Stimulated activated CD4-positive, alpha-beta T cell treated with anti-CD3 and anti-CD28 coated beads, Interleukin-15, amount 100 ng/mL, for 48 hours (primary cell): ENCODE measurements around the gene CSF3R.
"Not testable (repeated sequence)": the region's sequence is repeated elsewhere in the genome, so short reads cannot be mapped to it uniquely, and the experiment has no call there.

Experiments
- DNase-seq, 2 donors: peaks; one replicate each; pipeline ENCODE4 v3.0.0-alpha.2; 2020; ENCODE audit warnings: low read depth in 2 of 2

CSF3R gene

DNA sequence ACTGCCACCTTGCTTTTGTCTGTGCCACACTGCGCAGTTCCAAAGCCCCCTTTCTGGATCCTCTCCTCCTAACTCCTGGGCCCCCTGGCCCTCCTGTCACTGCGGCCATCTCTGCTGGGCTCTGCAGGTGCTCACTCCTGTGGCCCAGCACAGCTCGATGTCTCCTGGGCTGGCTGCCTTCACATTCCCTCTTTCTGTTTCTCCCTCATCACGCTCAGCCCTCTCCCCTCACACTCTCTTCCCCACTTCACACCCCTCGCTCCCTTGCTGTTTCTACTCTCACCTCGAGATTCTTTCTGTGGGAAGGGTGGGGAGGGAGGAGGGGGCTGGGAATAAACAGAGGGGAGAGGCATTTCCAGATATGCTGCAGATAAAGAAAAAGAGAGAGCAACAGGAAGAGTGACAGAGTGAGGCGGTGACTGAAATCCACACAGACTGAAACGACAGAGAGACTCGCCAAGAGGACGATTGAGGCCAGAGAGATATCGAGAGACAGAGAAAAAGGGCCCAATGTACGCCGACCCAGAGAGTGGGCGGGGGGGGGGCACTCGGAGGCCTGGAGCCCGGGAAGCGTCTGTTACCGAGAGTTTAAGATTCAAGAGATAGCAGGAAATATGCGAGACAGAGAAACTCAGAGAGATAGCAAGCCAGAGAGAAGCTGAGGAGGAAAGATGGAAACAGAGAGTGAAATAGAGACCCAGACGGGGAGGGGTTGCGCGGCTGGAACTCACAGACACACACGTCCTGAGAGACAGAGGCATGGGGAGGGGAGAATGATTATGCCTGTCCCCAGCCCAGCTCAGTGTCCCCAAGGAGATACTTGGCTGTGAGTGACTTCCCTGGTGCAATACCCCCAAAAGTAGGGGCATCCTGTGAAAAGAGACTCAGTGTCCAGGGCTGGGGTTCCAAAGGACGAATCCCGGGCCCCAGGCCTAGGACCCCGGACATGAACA, 666 bp downstream of the CSF3R start:
- DNase-seq: no peak

DNA sequence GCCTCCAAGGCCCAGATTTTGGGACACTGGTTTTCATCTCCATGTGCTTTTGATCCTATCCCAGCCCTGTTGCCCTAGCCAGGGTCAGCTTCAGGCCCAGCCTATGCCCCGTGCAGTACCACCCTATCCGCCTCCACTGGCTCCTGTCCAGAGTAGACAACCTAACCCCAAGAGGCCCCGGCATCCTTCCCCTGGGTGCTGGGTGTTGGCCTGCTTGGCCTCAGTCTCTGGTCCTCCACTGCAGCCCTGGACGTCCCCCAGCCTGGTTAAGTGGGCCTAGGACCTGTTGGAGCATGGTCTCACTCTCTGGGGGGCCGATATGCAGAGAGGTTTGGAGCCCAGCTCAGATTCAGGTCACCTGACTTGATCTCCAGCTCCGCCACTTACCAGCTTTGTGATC, 1.6 kb downstream of the CSF3R start:
- no peak for DNase-seq

DNA sequence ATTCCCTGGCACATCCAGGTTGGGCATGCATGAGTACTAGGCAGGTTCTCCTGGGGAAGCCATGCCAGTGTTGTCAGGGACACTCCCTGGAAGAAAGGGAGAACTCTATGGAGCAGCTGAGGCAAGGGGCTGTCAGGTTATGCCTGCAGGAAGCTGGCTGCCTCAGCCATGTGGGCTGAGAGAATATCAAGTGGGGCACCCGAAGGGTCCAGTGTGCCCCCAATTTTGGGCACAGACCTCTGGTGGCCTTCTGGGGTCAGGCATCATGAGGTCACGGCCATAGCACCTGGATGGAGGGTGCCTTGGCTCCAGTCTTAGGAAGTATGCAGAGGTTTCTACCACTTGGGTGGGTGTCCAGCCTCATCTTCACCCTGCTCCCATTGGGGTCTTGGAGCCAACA, 2.6 kb downstream of the CSF3R start:
- DNase-seq: no peak

DNA sequence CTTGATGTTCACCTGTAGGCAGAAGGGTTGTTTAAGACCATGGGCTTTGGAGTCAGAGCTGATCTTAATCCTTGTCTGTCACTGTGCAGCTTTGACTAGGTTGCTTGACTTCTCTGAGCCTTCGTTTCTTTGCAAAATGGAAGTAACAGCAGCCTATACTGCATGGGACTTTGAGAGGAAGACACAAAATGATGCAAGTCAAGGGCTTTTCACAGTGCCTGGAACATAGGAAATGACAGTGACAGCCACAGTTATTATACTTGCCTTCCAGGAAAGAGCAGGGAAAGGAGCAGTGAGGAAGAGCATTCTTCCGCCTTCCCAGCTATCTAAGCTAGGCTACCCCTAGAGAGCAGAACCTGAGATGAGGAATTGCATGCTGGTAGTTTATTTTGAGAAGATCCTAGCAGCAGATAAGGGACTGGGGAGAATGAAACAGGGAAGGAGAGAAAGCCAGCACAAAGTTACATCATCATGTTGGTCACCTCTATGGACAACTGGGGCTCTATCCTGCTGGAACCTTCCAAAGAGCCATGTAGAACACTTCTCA, 3.1 kb downstream of the CSF3R start:
- DNase-seq: no peak

DNA sequence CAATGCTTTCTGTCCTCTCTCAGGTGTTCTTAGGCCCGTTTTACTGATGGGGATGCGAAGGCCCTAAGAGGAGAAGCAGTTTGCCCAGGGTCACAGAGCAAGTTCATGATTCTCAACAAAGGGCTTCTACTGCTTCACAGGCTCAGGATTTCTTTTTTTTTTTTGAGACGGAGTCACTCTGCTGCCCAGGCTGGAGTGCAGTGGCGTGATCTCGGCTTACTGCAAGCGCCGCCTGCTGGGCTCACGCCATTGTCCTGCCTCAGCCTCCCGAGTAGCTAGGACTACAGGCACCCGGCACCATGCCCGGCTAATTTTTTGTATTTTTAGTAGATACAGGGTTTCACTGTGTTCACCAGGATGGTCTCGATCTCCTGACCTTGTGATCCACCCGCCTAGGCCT, 5.1 kb downstream of the CSF3R start:
- not testable (repeated sequence) for DNase-seq

DNA sequence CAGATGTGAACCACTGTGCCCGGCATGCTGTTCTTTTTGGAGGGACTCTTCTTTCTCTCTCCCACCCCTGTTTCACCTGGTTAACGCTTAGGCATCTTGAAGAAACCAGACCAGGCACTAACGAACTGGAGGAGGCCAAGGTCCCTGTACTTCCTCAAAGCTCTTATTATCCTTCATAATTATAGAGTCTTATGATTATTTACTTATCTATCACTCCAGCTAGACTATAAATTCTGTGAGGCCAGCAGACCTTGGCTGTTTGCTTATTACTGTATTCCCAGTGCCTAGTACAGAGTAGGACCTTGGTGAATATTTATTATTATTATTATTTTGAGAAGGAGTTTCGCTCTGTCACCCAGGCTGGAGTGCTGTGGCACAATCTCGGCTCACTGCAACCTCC, 5.8 kb downstream of the CSF3R start:
- DNase-seq: no peak

DNA sequence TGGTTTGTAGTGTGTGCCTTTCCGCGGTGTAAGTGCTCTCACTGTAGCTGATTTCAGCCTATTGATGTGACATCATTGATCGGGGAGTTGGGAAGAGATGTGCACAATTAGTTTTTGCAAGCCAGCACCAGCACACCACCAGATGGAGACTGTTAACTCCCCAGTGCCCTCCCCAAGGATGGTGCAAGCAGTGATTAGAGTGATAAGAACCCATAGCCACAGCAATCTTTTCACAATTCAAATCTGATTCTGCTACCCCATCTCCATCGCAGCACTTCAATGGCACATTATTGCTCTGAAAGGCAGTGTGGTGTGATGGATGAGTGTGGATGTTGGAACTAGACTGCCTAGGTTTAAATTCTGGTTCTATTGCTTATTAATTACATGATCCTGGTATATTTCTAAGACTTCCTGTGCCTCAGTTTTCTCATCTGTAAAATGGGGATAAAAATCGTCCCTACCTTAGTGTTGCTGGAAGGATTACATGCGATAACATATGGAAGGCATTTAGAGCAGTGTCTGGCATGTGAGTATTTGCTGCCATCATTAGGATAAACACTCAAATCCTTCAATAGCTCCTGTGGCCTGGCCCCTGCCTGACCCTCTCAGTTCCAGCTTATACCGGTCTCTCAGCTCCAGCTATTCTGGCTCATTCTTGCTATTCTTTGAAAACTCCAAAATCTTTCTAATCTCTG, 6.7 kb downstream of the CSF3R start:
- no peak for DNase-seq

DNA sequence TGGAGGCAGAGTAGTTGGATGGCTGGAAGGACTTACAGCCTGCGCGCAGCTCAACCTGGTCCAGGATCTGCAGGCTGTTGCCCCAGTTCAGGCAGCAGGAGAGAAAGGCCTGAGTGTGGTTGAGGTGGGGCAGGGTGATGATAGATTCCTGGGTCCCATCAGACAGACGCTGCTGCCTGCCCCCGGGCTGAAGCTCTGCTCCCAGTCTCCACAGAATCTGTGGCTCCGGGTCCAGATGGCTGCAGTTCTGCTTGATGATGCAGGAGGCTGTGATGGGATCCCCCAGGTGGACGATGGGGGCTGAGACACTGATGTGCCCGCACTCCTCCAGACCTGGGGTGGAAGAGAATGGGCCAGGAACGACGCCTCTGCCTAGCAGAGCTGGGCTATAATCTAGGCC, 7.4 kb downstream of the CSF3R start:
- DNase-seq: no peak

DNA sequence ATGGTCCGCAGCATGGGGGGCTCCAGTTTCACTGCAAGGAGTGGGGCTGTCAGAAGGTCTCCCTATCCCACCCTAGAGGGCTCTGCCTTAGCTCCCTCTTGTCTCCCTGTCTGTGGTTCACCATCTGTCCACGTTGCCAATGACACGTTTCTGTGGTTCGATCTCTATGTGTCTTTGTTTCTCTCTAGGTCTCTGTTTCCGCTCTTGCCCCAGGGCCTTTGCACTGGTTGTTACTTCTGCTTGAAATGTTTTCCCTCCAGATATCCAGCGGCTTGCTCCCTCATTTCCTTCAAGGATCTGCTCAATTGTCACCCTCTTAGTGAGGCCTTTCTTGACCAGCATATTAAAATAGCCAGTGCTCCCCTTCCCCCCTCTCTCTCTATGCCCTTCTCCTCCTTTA, 10.1 kb downstream of the CSF3R start:
- DNase-seq: no peak

DNA sequence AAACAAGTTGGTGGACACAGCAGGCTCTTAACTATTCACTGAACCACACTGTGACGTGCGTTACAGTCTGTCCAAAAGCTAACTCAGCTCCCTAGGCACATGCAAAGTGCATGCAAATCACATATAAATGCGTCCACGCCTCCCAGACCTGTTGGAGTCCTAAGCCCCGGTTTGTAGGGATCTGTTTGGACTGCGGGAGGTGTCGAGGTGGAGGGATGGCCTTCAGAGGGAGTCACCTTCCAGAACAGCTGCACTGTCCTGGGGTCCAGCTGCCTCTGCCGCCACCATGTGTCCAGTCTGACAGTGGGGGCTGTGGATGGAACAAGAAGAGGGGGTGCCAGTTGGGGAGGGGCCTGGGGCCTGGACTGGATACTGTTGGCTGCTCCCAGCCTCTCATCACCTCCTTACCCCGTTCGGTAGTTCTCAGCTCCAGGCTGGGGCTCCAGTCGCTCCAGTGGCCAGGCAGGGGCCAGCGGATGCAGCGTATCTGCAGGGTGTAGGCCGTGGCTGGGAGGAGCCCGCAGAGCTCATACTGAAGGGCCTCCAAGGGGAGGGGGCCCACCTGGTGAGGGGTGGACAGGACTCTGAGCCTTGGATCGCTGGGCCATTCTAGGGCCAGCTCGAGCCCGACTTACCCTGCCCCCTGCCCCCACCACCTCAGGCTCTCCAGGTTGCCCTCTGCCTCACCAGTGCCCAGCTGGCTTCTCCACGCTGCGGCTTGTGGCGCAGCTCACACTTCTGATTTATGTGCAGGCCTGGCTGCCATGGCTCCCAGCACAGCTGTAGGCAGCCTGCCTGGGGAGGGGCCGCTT, 10.7 kb downstream of the CSF3R start:
- no peak for DNase-seq

DNA sequence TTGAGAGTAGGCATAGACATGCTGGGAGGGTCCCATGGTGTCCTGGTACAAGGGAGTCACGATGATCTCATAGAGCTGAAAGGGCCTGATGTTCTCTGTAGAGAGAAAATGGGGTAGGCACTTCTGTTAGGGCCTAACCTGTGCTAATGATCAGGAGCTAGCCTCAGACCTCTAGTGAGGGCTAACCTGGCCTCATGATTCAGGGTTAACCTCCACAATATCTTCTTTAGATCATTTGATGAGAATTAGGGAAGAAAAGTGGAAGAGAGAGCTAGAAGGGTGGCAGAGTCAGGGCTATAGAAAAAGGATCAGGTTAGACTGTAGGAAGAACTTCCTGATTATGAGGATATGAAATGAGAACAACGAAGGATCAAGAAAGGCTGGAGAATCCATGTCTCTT, 13.6 kb downstream of the CSF3R start:
- no peak for DNase-seq

DNA sequence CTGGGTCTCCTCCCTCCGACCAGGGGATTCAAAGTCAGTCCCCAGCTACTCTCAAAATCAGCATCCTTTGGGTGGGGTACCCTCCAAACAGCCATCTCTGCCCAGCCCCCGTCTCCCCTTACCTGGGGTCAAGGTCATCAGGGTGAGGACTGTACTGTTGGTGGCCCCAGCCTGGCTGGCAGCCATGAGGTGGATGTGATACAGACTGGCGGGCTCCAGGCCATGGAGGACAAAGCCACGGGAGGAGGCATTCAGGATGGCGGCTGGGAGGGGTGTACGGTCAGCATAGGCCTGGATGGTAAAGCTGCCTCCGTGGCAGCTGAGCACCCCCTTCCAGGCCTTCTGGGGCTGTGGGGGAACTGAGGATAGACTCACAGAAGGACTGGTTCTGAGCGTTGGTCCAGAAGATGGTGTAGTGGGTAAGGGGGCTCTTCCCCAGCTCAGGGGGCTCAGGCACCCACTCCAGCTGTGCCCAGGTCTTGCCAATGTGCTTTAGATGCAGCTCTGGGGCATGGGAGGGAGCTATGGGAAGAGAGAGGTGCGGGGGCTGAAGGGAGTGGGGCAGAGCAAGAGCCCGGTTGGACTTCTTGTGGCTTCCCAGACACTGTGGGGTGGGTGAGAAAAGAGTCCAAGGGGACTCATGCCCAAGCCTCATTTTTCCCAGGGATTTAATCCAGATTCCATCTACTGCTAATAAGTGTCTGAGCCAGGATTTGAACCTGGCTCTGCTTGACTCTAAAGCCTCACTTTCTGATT, 14.8 kb downstream of the CSF3R start:
- no peak for DNase-seq

DNA sequence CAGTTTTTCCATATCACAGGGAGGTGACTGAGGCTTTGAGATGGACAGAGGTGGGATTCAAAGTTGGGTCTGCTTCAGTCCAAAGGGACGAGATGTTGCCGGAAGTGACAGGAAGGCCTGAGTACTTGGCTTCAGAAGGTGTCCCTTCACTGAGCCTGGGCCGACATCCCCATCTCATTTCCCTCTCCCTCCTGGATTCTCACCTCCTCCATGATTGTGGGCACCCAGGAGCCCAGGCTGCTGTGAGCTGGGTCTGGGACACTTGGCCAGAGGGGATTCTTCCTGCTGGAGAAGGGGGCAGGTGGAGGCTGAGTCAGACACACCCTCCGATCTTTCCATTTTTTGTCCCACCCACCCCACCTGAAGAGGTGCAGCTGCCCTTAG, 15.7 kb downstream of the CSF3R start:
- no peak for DNase-seq

DNA sequence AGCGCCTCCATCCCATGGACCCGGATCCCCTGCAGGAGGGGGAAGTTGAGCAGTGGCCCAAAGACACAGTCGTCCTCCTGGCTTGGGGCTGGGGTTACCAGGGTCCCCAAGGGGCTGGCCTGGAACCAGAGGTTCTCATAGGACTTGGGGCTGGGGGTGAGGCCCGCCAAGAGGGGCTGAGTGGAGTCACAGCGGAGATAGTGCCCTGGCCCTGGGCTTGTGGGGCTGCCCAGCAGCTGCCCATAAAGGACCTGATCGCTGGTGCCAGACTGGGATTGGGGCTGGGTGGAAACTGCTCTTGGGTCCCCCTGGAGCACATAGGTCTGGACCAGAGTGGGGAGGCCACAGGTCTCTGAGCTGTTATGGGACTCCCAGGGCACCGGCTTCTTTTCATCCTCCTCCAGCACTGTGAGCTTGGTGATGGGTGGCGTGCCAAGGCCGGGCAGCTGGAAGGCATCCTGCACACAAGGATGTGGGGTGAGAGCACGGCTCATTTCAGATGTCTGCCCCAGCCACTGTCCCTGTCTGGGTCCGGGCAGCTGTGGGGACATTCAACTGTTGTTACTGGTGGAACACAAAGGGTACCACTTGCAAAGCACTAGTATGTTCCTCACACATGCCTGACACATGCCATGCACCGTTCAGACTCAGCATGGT, 16.2 kb downstream of the CSF3R start:
- no peak for DNase-seq

DNA sequence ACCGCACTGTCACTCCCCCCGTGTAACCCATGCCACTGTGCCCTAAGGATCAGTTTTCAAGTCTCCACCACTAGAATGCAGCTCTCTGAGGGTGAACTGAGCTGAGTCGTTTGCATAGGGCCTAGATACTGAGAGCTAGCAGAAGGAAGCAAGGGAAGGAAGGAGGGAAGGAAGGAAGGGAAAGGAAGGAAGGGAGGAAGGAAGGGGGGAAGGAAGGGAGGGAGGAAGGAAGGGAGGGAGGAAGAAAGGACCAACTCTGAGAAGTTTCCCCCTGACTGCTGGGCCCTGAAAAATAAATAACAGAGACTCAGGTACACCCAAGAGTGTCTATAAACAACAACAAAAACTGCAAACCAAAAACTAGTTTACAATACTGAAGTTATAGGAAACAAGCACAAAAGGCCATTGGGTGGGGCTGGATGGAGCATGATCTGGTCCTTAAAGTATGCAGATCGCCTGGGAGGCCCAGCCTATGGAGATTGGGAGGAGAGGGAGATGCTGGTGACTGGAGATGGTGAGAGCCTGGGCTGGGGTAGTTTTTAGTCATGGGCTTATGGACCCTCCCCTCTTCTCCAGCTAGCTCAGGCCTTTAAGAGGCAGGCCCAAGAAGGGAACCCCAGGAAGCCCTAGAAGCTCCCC, 16.9 kb downstream of the CSF3R start:
- DNase-seq: no peak

DNA sequence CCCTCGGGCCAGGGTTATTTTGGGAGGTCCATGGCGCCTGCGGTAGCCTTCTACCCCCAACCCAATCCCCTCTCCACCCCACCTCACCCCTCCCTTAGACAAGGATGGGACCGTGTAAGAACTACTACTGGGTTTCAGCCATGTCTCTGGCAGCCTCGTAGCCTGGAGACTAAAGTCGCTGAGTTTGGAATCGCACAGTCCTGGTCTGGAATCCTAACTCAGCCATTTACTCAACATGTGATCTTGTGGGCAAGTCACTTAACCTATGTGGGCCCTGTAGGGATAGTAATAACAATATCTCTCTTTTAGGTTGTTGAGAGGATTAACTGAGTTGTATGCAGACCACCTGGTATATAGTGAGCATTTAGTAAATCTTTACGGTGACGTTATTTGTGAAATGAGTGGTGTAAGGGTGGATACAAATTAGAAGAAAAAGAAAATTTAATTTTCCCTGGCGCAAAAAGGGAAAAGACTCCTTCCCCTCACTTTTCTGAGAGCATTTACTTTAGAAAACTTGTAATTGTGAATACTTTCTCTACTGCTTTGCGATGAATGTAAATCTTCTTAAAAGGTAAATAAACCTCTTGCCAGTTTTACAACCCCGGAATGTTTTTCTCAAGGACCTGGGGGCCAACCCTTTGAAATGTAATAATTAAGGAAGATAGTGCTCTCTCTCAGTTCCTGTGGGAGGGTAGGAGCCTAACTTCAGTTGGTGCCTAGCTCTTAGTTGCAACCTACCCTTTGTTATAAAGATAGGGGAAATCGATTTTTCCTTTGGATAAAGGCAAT, 17.9 kb downstream of the CSF3R start:
- no peak for DNase-seq

DNA sequence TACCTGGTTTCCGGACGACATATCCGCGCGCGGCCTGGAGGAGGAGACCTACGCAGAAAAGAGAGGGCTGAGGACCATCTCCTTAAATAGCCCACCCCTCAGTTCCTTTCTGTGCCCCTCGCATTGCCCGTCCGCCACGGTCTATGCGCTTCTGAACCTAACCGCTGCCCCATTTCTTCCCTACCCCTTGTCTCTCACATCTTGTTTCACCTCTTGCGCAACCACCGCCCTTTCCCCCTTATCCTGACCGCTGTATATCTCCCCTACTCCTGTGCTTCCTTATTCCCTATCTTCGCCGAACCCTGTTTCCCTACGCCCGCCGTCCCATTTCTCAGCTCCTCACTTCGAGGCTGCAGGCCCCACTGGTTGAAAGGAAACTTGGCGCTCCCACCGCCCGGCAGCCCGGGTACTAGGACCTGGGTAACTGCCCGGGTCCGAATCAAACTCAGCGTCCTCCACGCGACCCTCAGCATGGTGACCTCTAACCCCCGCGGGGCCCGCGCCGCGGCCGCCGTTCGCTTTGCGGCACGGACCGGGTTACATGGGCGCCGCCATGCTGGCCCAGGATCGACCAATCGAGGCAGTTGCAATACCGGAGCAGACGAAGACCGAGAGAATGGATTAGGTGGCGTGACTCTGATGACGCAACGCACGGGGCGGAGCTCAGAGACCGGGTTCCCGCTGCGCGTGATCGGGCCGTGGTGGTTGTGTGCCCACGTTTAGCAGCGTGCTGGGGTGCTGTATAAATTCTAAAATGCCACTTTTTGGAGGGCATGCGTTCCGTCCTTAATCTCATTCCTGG, 18.7 kb downstream of the CSF3R start, which contains the start of gene MRPS15:
Gene MRPS15 (minus strand): TSS at position 582 of the 802 bp plus-strand sequence. CDS start 109 bp downstream, at position 473.
- peak; percentile 94 to 95 for DNase-seq

DNA sequence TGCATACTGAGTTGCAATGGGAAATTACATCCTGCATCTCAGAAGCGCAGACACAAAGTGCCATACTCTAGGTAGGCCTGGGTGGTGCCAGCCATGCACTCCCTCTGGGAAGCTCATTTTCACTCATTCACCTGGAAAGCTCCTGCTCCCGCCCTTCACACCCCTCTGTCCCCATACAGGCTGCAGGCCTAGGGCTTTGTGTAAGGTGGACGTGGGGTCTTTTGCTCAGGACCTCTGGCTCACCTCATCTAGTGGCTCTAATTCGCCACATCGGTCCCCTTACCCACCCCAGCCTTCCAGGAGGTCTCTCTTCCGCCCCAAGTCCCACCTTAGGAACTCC, 19.3 kb downstream of the CSF3R start:
- DNase-seq: no peak

DNA sequence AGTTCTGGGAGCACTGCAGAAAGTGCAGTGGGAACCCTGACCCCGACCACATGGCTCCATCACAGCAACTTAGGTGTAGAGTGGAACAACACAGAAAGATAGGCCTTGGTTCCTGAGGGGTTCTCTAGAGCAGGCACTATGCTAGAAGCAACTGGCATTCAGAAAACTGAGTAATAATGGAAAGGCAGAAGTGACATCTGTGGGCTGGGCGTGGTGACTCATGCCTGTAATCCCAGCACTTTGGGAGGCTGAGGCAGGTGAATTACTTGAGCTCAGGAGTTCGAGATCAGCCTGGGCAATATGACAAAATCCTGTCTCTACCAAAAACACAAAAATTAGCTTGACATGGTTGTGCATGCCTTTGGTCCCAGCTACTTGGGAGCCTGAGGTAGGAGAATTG, 23.8 kb downstream of the CSF3R start:
- DNase-seq: peak; percentile 45 to 52
